Forelimb muscle (tissue), 1 donor: ENCODE results near the gene DTD2. TPM values are rescaled to one million over a fixed set of nuclear protein-coding genes. Genes with fewer than 3 reads are reported as not detected.

Experiments used
- DNase-seq: peaks from one replicate; pipeline ENCODE4 v3.0.0-alpha.2; 2013; ENCODE audit warnings: low read depth
- polyA plus RNA-seq: library from polyadenylated mRNA; unstranded; fragments of 120-200 nt; gene quantifications from one replicate; pipeline ENCODE4 v1.2.1, GENCODE V29; 2013; ENCODE audit not compliant: insufficient read length

DTD2 gene
- polyA plus RNA-seq, 1 donor = 9.6 TPM

DNA sequence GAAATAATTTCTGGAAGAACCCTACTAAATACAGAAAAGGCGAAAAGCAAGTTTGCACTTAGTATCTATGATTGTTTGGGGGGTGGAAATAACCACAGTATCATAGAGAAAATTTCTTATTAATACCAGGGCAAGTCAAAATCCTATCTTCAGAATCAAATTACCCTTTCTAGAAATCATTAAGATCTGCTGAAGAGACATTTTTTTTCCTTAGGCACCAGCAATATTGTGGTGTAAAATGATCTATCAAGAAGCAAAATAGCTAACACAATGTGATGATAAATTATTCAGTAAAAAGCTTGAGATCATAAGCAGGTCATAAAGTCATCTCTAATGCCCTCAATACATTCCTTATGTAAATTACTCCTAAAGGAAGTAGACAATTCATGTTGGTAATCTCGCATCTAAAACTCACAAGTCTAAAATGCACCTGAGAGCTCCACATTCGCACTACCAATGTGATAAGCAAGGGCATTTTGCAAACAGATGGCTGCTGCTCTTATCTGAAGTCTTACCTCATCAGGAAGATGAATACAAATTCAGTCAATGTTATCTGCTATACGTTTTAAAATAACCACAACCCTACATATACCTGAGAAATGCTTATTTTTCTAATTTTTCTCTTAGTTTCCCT is 51.6 kb downstream of the DTD2 start:
- DNase-seq = no peak

GRCh38 chr14:31405106-31405505 is 52.2 kb downstream of the DTD2 start:
- DNase-seq = no peak

DNA sequence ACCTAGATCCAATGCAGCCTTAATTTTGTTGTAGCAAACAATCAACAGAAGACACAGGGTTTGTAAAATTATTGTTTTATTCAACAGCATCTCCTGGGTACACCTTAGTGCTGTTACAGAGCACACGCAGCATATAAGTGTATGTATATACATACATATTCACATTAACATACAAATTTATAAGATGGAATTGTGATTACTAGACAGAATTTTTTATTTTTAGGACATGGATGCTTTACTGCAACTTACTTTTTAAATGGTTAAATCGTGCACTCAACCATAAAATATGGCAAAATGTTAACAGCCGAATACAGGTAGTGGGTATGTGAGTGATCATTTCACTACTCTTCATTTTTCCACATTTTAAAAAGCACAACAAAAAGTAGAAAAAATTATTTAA is 53.6 kb downstream of the DTD2 start:
- no peak for DNase-seq

DNA sequence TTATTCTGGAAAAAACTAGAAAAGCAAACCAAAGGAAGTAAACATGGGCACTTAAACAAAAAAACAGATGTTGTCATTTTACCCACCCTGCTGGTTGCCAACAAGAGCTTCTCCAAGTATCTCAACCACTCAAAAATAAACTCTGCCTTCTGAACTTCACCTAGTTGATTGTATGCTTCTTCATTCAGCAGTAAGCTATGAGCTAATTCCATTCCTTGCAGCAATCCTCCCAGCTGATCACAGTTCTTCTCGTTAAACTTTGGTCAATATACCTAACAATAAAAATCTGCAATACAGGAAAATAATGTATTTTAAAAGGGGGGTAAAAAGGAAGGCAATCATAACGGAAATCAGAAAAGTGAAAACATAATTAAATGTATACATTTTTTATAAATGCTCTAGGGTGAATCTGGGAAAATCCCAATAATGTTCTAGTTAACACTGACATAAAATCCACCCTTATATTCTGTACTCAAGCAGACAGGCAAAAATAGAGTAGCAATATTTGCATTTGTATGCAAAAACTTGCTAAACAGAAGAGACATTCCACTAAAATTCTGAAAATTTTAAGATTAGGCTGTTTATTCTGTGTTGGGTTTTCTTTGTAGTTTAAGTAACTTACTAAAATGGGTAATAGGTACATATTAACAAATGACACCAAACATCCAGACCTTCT is 54.4 kb downstream of the DTD2 start:
- DNase-seq = no peak

- no peak for DNase-seq
These were observed 55.9 kb downstream of the DTD2 start for GRCh38 chr14:31401369-31401932.

GRCh38 chr14:31400031-31400638 is 57.2 kb downstream of the DTD2 start:
- no peak for DNase-seq

Other genes starting within 250 kb of the DTD2 start
- gene HECTD1, start 249.7 kb downstream of the DTD2 start, polyA plus RNA-seq = 105 TPM
- 12.6 TPM for gene HEATR5A, start 37.0 kb downstream of the DTD2 start, polyA plus RNA-seq
- not detected for gene GPR33, start 30.5 kb upstream of the DTD2 start, polyA plus RNA-seq
- gene NUBPL, start 103.9 kb upstream of the DTD2 start, polyA plus RNA-seq = 8.7 TPM